Liver (tissue), 3 donors: ENCODE data around the gene DUSP23.

Source experiments
- ATF3 ChIP-seq: IDR thresholded peaks from 2 replicates; pipeline ENCODE4 v1.6.1; 2016; ENCODE audit warnings: antibody characterized with exemption
- CTCF ChIP-seq: fragments of 150-350 bp; IDR thresholded peaks from 2 replicates; pipeline ENCODE4 v1.5.1; 2017; ENCODE audit warnings: improper control_type of control experiment, low read depth, low read length; ENCODE audit not compliant: missing input control
- HNF4A ChIP-seq, 2 donors: conservative IDR thresholded peaks; 2 replicates each; pipeline ENCODE4 v1.6.1; 2016; ENCODE audit warnings: antibody characterized with exemption in 2 of 2, mild to moderate bottlenecking in 2 of 2
- MAX ChIP-seq: IDR thresholded peaks from 2 replicates; pipeline ENCODE4 v1.6.1; 2016; ENCODE audit warnings: antibody characterized with exemption
- NR2F2 ChIP-seq: IDR thresholded peaks from 2 replicates; pipeline ENCODE4 v1.6.1; 2016; ENCODE audit warnings: antibody characterized with exemption
- REST ChIP-seq: IDR thresholded peaks from 2 replicates; pipeline ENCODE4 v1.6.1; 2016; ENCODE audit warnings: antibody characterized with exemption, mild to moderate bottlenecking
- RXRA ChIP-seq, 2 donors: IDR thresholded peaks; 2 replicates each; pipeline ENCODE4 v1.6.1; 2017 to 2018; ENCODE audit warnings: antibody characterized with exemption in 2 of 2, mild to moderate bottlenecking in 1 of 2
- SP1 ChIP-seq: IDR thresholded peaks from 2 replicates; pipeline ENCODE4 v1.6.1; 2018; ENCODE audit warnings: antibody characterized with exemption, mild to moderate bottlenecking
- TAF1 ChIP-seq: conservative IDR thresholded peaks from 2 replicates; pipeline ENCODE4 v1.6.1; 2016; ENCODE audit warnings: antibody characterized with exemption, mild to moderate bottlenecking
- YY1 ChIP-seq: IDR thresholded peaks from 2 replicates; pipeline ENCODE4 v1.6.1; 2016; ENCODE audit warnings: antibody characterized with exemption, mild to moderate bottlenecking
- donor health status: healthy.
- donor health status: healthy.

GRCh38 chr1:159755451-159756007, 25.2 kb upstream of the DUSP23 start:
- peak; percentile 1 for TF ChIP-seq CTCF
- peak; percentile 81 to 89 for TF ChIP-seq HNF4A (conservative IDR thresholded peaks at IDR 0.05)
- peak; percentile 34 to 63 for TF ChIP-seq RXRA (IDR thresholded peaks at IDR 0.05)
- TF ChIP-seq REST: no peak
- TF ChIP-seq ATF3: no peak
- TF ChIP-seq MAX: peak; percentile 29
- peak; percentile 54 for TF ChIP-seq SP1
- no peak for TF ChIP-seq YY1
- TF ChIP-seq TAF1: peak; percentile 56
- no peak for TF ChIP-seq NR2F2
